NCI-H748 (cell line): ENCODE data around the gene EPHA4.
A peak's percentile ranks its signal among the peaks of the same experiment; 100 is the strongest.

ENCODE experiments used
- DNase-seq: peaks from one replicate; lab custom pipeline; 2025; ENCODE audit not compliant: unreplicated experiment; lab: John Stamatoyannopoulos, UW

EPHA4 gene

GRCh38 chr2:221506469-221506868 is 65.6 kb downstream of the EPHA4 start:
- no peak for DNase-seq

DNA sequence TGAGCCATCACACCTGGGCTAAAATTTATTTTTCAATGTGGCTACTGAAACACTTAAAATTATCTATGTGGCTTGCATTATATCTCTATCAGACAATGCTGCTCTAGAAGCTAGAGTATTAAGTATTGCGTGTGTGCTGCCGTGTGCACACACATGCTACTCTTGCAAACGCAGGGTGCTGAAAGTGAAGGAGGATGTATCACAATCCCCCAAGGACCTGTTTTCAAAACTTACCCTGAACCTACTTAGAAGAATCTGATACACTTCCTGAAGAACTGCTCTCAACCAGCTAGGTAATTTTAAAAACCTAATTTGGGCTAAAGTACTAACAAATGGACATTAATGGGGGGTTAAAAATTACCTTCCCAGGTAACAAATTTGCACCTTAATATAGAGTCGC is 66.5 kb downstream of the EPHA4 start:
- no peak for DNase-seq

GRCh38 chr2:221504905-221505304 is 67.2 kb downstream of the EPHA4 start:
- DNase-seq: no peak

DNA sequence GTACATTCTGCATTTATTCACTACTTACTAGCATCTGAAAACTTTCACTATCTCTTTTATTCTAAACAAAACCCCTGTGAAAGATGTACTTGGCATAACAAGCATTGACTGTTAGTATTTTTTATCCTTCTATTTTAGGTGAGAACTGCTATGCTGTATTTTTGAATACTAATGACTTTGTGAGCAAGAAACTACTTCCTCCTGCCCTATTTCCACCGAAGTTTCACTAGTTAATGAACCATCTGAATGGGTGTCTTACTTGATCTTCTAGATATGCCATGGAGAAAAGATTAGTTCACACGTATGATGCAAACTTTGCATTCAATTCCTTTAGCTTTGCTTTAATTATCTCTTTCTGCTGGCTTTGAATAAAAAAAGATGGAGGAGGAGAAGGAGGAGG is 68.1 kb downstream of the EPHA4 start:
- no peak for DNase-seq

- no peak for DNase-seq
These were observed 69.7 kb downstream of the EPHA4 start for GRCh38 chr2:221502270-221503010.

DNA sequence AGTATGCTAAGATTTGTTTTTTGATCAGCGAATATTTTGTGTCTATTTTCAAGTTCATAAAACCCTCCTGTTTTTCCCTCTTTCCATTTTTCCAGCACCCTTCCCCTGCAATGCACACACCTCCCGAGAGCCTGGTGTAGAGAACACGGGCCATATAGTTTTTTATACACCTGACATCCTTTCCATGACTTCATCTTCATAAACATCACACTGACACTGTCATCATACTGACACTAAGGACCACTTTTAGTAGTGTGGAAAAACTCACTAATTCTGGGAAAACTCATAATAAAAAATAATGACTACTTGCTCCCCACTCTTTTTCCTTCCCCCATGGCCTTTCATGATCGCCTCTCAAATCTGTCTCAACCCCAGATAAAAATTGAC is 70.2 kb downstream of the EPHA4 start:
- no peak for DNase-seq

GRCh38 chr2:221501210-221501882 is 70.8 kb downstream of the EPHA4 start:
- DNase-seq: no peak

DNA sequence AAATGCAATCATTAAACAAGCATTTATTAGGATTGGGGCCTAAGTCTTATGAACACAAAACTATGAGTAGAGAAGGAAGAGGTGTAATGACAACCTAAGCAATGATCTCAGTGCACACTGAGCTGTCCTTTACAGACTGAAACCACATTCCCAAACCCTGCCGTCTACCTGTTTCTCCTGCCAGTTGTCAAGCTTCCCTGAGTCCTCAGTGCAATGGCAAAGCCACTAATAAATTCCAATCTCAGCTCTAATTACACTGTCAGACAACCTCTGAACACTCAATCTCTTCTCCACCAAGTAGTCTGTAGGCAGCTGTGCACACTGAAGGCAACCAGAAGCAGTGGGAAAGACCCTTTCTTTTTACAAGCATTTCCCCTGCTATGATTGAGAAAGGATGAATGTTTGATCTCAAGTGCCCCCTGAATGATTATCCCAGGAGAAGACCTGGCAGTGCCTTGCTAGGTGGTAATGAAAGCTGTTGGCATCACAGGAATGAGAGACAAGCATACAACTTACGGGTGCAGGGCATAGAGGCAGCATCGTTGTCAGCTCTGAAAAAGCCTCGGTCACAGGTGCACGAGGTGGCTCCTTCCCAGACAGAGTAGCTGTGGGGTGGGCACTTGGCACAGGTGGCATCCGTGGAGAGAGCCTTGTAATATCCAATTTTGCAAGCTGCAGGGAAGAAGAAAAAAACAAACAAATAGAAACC is 71.4 kb downstream of the EPHA4 start:
- no peak for DNase-seq

DNA sequence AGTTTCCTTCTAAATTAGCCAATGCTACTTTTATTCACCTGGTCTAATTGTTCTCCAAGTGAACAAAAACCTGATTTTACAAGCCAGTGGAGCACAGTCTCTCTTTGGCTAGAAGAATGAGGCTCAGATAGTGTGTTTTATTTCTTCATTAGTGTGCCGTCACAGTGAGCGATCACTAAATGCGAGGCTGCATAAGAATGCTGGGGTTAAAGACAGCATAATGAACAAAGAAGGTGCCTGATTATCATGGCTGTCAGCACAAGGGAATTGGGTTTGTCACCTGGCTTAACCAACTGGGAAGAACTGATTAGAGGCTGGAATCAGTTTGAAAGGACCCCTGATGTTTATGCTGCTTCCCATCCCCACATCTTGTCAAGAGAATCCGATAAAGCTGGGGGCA is 76.4 kb downstream of the EPHA4 start:
- no peak for DNase-seq

GRCh38 chr2:221494556-221494955 is 77.5 kb downstream of the EPHA4 start:
- DNase-seq: no peak

GRCh38 chr2:221493391-221493790 is 78.7 kb downstream of the EPHA4 start:
- no peak for DNase-seq

- DNase-seq: no peak
These were observed 79.5 kb downstream of the EPHA4 start for GRCh38 chr2:221492636-221493035.

DNA sequence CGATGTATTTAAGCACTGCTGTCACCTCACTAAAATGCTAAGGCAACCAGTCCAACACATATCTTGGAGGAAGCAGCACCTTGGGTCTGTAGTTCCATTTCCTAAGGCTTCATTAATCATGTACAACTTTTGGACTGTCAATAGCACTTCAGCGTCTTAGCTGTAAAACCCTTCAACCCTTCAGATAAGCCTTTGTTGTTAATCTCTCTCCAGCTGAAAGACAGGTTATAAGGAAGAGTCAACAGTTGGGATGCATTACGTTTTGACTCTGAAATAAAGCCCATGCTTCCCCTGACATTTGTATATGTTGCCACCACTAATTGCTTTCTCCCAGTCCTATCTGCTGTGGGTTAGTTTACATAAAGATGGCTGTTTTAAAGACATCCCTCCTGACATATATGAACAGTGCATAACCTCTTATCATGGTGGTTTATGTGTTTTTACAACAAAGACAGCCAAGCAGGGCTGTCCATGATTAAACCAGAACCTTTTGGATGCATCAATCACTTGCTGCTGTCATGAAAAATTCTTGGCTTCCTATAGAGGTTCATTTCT is 81.5 kb downstream of the EPHA4 start:
- no peak for DNase-seq

- DNase-seq: peak; percentile 24
These were observed 83.8 kb downstream of the EPHA4 start for GRCh38 chr2:221488136-221488807.

DNA sequence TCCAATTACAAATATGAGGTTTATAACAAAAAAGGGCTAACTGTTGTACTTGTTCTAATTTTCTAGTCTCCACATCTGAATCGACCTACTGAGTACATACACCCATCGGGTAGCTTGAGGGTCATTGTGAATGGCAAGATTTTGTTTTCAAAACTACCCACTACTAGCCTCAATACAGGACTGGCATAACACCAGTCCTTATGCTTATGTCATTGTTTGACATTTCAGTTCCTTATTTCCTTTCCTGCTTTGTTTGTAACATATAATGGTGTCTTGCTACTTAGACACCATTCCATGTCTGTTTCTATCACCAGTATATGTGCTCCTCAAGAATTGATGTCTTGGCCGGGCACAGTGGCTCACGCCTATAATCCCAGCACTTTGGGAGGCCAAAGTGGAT is 86.0 kb downstream of the EPHA4 start:
- DNase-seq: no peak

GRCh38 chr2:221485503-221485870 is 86.6 kb downstream of the EPHA4 start:
- no peak for DNase-seq

GRCh38 chr2:221484761-221485502 is 87.2 kb downstream of the EPHA4 start:
- no peak for DNase-seq

- peak; percentile 10 for DNase-seq
These were observed 89.2 kb downstream of the EPHA4 start for GRCh38 chr2:221482666-221483455.

- DNase-seq: no peak
These were observed 91.3 kb downstream of the EPHA4 start for GRCh38 chr2:221480821-221481220.

DNA sequence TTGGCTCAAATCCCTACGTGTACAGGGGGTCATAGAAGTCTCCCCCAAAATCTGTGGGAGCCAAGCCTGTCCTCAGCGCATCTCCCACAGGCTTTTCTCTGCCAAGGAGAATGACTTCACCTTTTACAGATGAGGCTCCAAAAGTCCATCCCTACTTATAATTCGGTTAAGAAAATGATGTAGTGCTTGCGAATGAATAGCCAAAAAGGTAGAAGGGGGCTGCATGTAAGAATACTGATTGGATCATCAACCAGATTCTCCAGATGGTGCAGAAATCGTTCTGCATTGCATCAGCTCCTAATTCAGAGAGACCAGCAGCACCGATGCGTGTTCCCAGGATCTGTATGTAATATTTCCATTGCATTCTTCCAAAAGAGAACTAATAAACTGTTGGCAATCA is 91.9 kb downstream of the EPHA4 start:
- DNase-seq: no peak
